Mesenchymal stem cell (in vitro differentiated cells and primary cell): ENCODE data around the gene MECP2.
A peak's percentile ranks its signal among the peaks of the same experiment; 100 is the strongest.

Source experiments
- DNase-seq: peaks from one replicate; pipeline ENCODE4 v3.0.0-alpha.2; 2013
- H2AFZ ChIP-seq: one replicate; pipeline ENCODE4 v1.6.1; 2013; ENCODE audit warnings: low read depth, mild to moderate bottlenecking, control low read depth, inconsistent platforms, low read length, moderate library complexity
- H2AK5ac ChIP-seq: 2 replicates; pipeline ENCODE4 v1.6.1; 2013; ENCODE audit warnings: low read length, moderate library complexity, mild to moderate bottlenecking, inconsistent platforms; ENCODE audit not compliant: severe bottlenecking
- H2BK120ac ChIP-seq: one replicate; pipeline ENCODE4 v1.6.1; 2013; ENCODE audit warnings: low read depth, mild to moderate bottlenecking, inconsistent platforms, low read length, moderate library complexity
- H2BK12ac ChIP-seq, 2 experiments: one replicate each; pipeline ENCODE4 v1.6.1; 2013; ENCODE audit warnings: inconsistent platforms in 2 of 2, low read length in 2 of 2, mild to moderate bottlenecking in 2 of 2, moderate library complexity in 2 of 2, control low read depth in 1 of 2
- H2BK15ac ChIP-seq: one replicate; pipeline ENCODE4 v1.6.1; 2013; ENCODE audit warnings: mild to moderate bottlenecking, low read depth, inconsistent platforms; ENCODE audit not compliant: poor library complexity, severe bottlenecking
- H2BK5ac ChIP-seq: 2 replicates; pipeline ENCODE4 v1.6.1; 2013; ENCODE audit warnings: low read depth, mild to moderate bottlenecking, low read length, control low read depth, inconsistent platforms; ENCODE audit not compliant: poor library complexity, severe bottlenecking
- H3K14ac ChIP-seq, 2 experiments: one replicate each; pipeline ENCODE4 v1.6.1; 2013; ENCODE audit warnings: inconsistent platforms in 2 of 2, low read length in 2 of 2, control low read depth in 1 of 2, mild to moderate bottlenecking in 1 of 2, moderate library complexity in 1 of 2
- H3K18ac ChIP-seq, 2 experiments: one replicate each; pipeline ENCODE4 v1.6.1; 2013; ENCODE audit warnings: inconsistent platforms in 2 of 2, low read length in 2 of 2, control low read depth in 1 of 2, low read depth in 1 of 2, mild to moderate bottlenecking in 1 of 2
- H3K23ac ChIP-seq, 2 experiments: one replicate each; pipeline ENCODE4 v1.6.1; 2013; ENCODE audit warnings: inconsistent platforms in 2 of 2, low read length in 2 of 2, mild to moderate bottlenecking in 2 of 2, moderate library complexity in 2 of 2, control low read depth in 1 of 2
- H3K27ac ChIP-seq: 2 replicates; pipeline ENCODE4 v1.5.1; 2013; ENCODE audit warnings: mild to moderate bottlenecking, moderate library complexity, low read length, control low read depth, inconsistent platforms; ENCODE audit not compliant: poor library complexity, severe bottlenecking
- H3K27me3 ChIP-seq, 2 experiments: 2 replicates each; pipeline versions ENCODE4 v1.6.1 to v1.7.0; 2013; ENCODE audit warnings: low read length in 2 of 2, mild to moderate bottlenecking in 2 of 2, moderate library complexity in 2 of 2, control low read depth in 1 of 2, inconsistent platforms in 1 of 2; ENCODE audit not compliant: control insufficient read depth in 1 of 2, insufficient read depth in 1 of 2
- H3K36me3 ChIP-seq, 2 experiments: 2 replicates each; pipeline versions ENCODE4 v1.6.1 to v1.7.0; 2013; ENCODE audit warnings: low read length in 2 of 2, control low read depth in 1 of 2, inconsistent platforms in 1 of 2, low read depth in 1 of 2, mild to moderate bottlenecking in 1 of 2; ENCODE audit not compliant: insufficient read depth in 2 of 2, control insufficient read depth in 1 of 2
- H3K4ac ChIP-seq, 2 experiments: one replicate each; pipeline ENCODE4 v1.6.1; 2013; ENCODE audit warnings: inconsistent platforms in 2 of 2, low read length in 2 of 2, mild to moderate bottlenecking in 2 of 2, moderate library complexity in 2 of 2, control low read depth in 1 of 2, low read depth in 1 of 2
- H3K4me1 ChIP-seq: 2 replicates; pipeline ENCODE4 v1.6.1; 2013; ENCODE audit warnings: low read depth, low read length, control low read depth; ENCODE audit not compliant: control insufficient read depth, insufficient read depth
- H3K4me2 ChIP-seq: 2 replicates; pipeline ENCODE4 v1.6.1; 2013; ENCODE audit warnings: low read length, mild to moderate bottlenecking, inconsistent platforms; ENCODE audit not compliant: poor library complexity, severe bottlenecking
- H3K4me3 ChIP-seq, 2 experiments: 2 replicates each; pipeline versions ENCODE4 v1.5.1 to v1.7.0; 2013; ENCODE audit warnings: low read length in 2 of 2, mild to moderate bottlenecking in 2 of 2, control low read depth in 1 of 2, low read depth in 1 of 2; ENCODE audit not compliant: insufficient read depth in 1 of 2
- H3K79me1 ChIP-seq: replicated peaks from 2 replicates; pipeline ENCODE4 v1.6.1; 2013; ENCODE audit warnings: mild to moderate bottlenecking, control low read depth, low read length, inconsistent platforms; ENCODE audit not compliant: poor library complexity, severe bottlenecking
- H3K9ac ChIP-seq: 2 replicates; pipeline ENCODE4 v1.7.0; 2013; ENCODE audit warnings: mild to moderate bottlenecking, low read length, moderate library complexity
- H3K9me3 ChIP-seq: 2 replicates; pipeline ENCODE4 v1.7.0; 2013; ENCODE audit warnings: mild to moderate bottlenecking, low read length; ENCODE audit not compliant: control insufficient read depth
- H4K8ac ChIP-seq: one replicate; pipeline ENCODE4 v1.6.1; 2013; ENCODE audit warnings: inconsistent platforms, mild to moderate bottlenecking, low read length, moderate library complexity
- H4K91ac ChIP-seq: one replicate; pipeline ENCODE4 v1.6.1; 2013; ENCODE audit warnings: mild to moderate bottlenecking, low read length, inconsistent platforms
- WGBS: methylation state at CpG from one replicate; pipeline ENCODE4 v1.1.7; 2013; ENCODE audit warnings: mixed read lengths; 5-methylcytosine and 5-hydroxymethylcytosine counted together

The MECP2 gene

DNA sequence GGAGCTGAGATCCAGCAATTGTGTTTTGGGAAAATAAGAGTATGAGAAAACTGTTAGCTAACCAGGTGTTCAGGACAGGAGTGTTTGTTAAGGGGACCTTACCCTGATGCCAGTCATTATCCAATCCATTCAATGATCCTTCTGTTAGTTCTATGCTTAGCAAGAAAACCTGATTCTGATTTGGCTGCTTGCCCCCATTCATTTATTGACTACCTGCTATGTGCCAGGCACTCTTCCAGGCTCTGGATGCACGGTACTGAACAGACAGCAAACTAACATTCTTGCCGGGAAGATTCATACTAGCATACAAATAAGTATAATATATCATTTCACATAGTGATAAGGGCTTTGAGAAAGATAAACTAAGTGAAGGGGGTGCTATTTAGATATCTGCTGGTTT is 1.0 kb upstream of the MECP2 start:
- H3K36me3 ChIP-seq, result no peaks in the 10 kb centered on the region
- no peak overlapping the region for H3K18ac ChIP-seq
- no peak overlapping the region for H2BK15ac ChIP-seq
- H3K4me2 ChIP-seq, result no peak overlapping the region
- H2BK120ac ChIP-seq, result no peak overlapping the region
- H3K4me3 ChIP-seq, result no peak overlapping the region
- H3K27me3 ChIP-seq, result peaks cover 0 to 32% of the 10 kb centered on the region in 2 experiments
- no CpG with 5 or more reads among the region's 2 CpGs for WGBS
- peaks cover 4% of the 10 kb centered on the region for H3K9me3 ChIP-seq
- no peak overlapping the region for H2BK12ac ChIP-seq
- H2AK5ac ChIP-seq, result no peak overlapping the region
- H3K14ac ChIP-seq, result no peak overlapping the region
- peaks cover 15% of the 10 kb centered on the region for H3K4me1 ChIP-seq
- no peak overlapping the region for H2BK5ac ChIP-seq
- no peak overlapping the region for H2AFZ ChIP-seq
- no peaks in the 10 kb centered on the region for H3K79me1 ChIP-seq
- H3K4ac ChIP-seq, result no peak overlapping the region
- no peak overlapping the region for H4K8ac ChIP-seq
- H3K9ac ChIP-seq, result peak overlapping the region; percentile 72
- H3K23ac ChIP-seq, result no peak overlapping the region
- no peak overlapping the region for H4K91ac ChIP-seq
- H3K27ac ChIP-seq, result no peak overlapping the region
- no peak for DNase-seq

GRCh38 chrX:154097003-154097588 is 421 bp downstream of the MECP2 start:
- peaks cover 15% of the 10 kb centered on the region for H3K4me1 ChIP-seq
- H2AK5ac ChIP-seq, result no peak overlapping the region

DNA sequence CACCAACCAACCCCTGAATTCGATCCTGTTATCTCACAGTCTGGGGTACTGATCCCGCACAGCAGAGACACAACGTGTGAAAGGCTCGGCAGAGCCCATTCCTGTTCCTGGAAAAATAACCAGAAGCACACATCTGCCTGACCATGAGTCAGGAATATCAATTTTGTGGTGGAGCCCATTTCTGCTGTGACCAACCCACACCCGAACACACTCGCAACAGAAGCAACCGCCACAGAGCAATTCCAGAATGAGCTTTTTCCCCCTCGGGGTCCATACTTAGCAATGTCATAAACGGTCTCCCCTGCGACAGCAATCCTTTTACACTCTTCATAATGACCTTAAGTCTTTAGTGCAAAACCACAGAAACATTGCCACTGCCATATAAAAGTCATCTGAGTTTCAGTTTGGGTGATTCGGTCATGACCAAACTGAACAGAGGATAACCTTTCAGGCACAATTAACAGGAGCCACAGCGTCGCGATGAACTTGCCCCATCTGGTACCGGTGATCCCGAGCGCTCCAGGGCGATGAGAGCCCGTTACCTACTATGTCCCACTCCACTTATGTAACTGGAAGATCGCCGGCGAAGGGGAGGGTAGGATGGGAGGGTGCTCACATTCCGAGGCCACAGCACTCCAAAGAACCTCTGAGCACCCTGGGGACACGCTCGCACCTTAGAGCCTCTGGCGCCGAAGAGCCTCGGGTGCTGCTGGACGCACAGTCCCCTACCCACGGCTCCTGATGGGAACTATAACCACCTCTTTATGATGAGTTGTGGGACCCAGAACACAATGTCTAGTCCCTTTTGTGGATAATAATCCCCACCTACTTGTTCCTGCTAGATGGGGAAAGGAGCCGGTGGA is 1.1 kb downstream of the MECP2 start:
- Histone ChIP-seq H3K4me3 (peak overlapping the region; percentile 76 to 92), H3K27me3 (peaks cover 0 to 24% of the 10 kb centered on the region in 2 experiments), H2BK5ac (no peak overlapping the region), H3K27ac (peak overlapping the region; percentile 65), H2BK12ac (no peak overlapping the region), H4K8ac (no peak overlapping the region), H3K79me1 (no peaks in the 10 kb centered on the region), H3K4me1 (peaks cover 15% of the 10 kb centered on the region), H3K4me2 (peak overlapping the region; percentile 87), H3K4ac (no peak overlapping the region), H3K9me3 (peaks cover 4% of the 10 kb centered on the region), H2AK5ac (no peak overlapping the region), H3K23ac (no peak overlapping the region), H2AFZ (no peak overlapping the region), H2BK120ac (no peak overlapping the region), H3K14ac (peak overlapping the region in 1 of 2 experiments; percentile 20), H3K9ac (peak overlapping the region; percentile 95), H3K36me3 (peaks cover 4% of the 10 kb centered on the region in 2 experiments), H4K91ac (no peak overlapping the region), H2BK15ac (no peak overlapping the region), H3K18ac (peak overlapping the region in 1 of 2 experiments; percentile 40)
- DNase-seq, result peak; percentile 24
- WGBS, result 55% methylated on average over 15 of the region's 31 CpGs

More at GRCh38 chrX:154097003-154097588, 421 bp downstream of the MECP2 start:
- H3K9ac ChIP-seq, result peak overlapping the region; percentile 95
- H2BK15ac ChIP-seq, result no peak overlapping the region
- 0% methylated on average over 5 of the region's 80 CpGs for WGBS
- peak overlapping the region in 1 of 2 experiments; percentile 48 for H3K14ac ChIP-seq
- H4K8ac ChIP-seq, result peak overlapping the region; percentile 64
- H3K4me3 ChIP-seq, result peak overlapping the region; percentile 76 to 92
- H3K9me3 ChIP-seq, result peaks cover 4% of the 10 kb centered on the region
- H3K36me3 ChIP-seq, result no peaks in the 10 kb centered on the region
- H2BK120ac ChIP-seq, result peak overlapping the region; percentile 89
- peaks cover 0 to 24% of the 10 kb centered on the region in 2 experiments for H3K27me3 ChIP-seq
- H2BK5ac ChIP-seq, result no peak overlapping the region
- no peak overlapping the region for H2BK12ac ChIP-seq
- peak overlapping the region; percentile 92 for H4K91ac ChIP-seq
- peak overlapping the region; percentile 65 for H3K27ac ChIP-seq
- peak; percentile 77 for DNase-seq
- peak overlapping the region; percentile 75 to 93 for H3K18ac ChIP-seq
- peak overlapping the region in 1 of 2 experiments; percentile 98 for H3K4ac ChIP-seq
- peak overlapping the region; percentile 14 for H2AFZ ChIP-seq
- H3K79me1 ChIP-seq, result no peaks in the 10 kb centered on the region
- H3K4me2 ChIP-seq, result peak overlapping the region; percentile 87
- H3K23ac ChIP-seq, result no peak overlapping the region

- no peaks in the 10 kb centered on the region for H3K79me1 ChIP-seq
- peak overlapping the region in 1 of 2 experiments; percentile 92 for H3K4me3 ChIP-seq
- peaks cover 4 to 14% of the 10 kb centered on the region in 2 experiments for H3K36me3 ChIP-seq
- H2BK15ac ChIP-seq, result no peak overlapping the region
- no peak overlapping the region for H2BK12ac ChIP-seq
- no peak overlapping the region for H4K91ac ChIP-seq
- no peak overlapping the region for H2BK5ac ChIP-seq
- H3K4me1 ChIP-seq, result peaks cover 15% of the 10 kb centered on the region
- no peak for DNase-seq
- peak overlapping the region; percentile 95 for H3K9ac ChIP-seq
- H4K8ac ChIP-seq, result no peak overlapping the region
- no peak overlapping the region for H3K23ac ChIP-seq
- H3K14ac ChIP-seq, result no peak overlapping the region
- no peak overlapping the region for H3K4ac ChIP-seq
- no peak overlapping the region for H3K27ac ChIP-seq
- peaks cover 4% of the 10 kb centered on the region for H3K9me3 ChIP-seq
- H3K4me2 ChIP-seq, result no peak overlapping the region
- H2BK120ac ChIP-seq, result no peak overlapping the region
- peaks cover 0 to 27% of the 10 kb centered on the region in 2 experiments for H3K27me3 ChIP-seq
- H2AK5ac ChIP-seq, result no peak overlapping the region
- no peak overlapping the region for H2AFZ ChIP-seq
- 70% methylated on average over 6 of the region's 6 CpGs for WGBS
- H3K18ac ChIP-seq, result no peak overlapping the region
Observed at GRCh38 chrX:154094833-154095232, 2.7 kb downstream of the MECP2 start.
